Ishikawa (cell line): Measurements from ENCODE around the gene KCNJ9.

Experiments
- CEBPB ChIP-seq: IDR thresholded peaks from 2 replicates; pipeline ENCODE4 v1.6.1; 2012
- CREB1 ChIP-seq: IDR thresholded peaks from 2 replicates; pipeline ENCODE4 v1.6.1; 2012; ENCODE audit warnings: low read depth
- USF1 ChIP-seq: IDR thresholded peaks from 2 replicates; pipeline ENCODE4 v1.6.1; 2012

- TF ChIP-seq CREB1 (no peak), CEBPB (no peak), USF1 (no peak)
These were observed 3.9 kb upstream of the KCNJ9 start for GRCh38 chr1:160077486-160077885.
